Coronary artery (tissue), 2 donors: ENCODE measurements around the gene PSPH.
"Not testable (repeated sequence)": the region's sequence is repeated elsewhere in the genome, so short reads cannot be mapped to it uniquely, and the experiment has no call there.

ENCODE experiments used
- DNase-seq: peaks from one replicate; pipeline ENCODE4 v3.0.0-alpha.2; 2017; ENCODE audit warnings: low spot score
- H3K27ac ChIP-seq, 2 donors: fragments of 200-600 bp; sonication (generic); one replicate each; pipeline ENCODE4 v1.5.1; 2016 to 2019
- H3K4me3 ChIP-seq: fragments of 200-600 bp; sonication (generic); 2 replicates; pipeline ENCODE4 v1.5.1; 2016; ENCODE audit warnings: mild to moderate bottlenecking, moderate library complexity
- TF ChIP-seq, protein P1 (sequence below): fragments of 200-600 bp; sonication (generic); IDR thresholded peaks from one replicate; pipeline ENCODE4 v1.5.1; 2019; ENCODE audit warnings: antibody characterized with exemption

The PSPH gene

DNA sequence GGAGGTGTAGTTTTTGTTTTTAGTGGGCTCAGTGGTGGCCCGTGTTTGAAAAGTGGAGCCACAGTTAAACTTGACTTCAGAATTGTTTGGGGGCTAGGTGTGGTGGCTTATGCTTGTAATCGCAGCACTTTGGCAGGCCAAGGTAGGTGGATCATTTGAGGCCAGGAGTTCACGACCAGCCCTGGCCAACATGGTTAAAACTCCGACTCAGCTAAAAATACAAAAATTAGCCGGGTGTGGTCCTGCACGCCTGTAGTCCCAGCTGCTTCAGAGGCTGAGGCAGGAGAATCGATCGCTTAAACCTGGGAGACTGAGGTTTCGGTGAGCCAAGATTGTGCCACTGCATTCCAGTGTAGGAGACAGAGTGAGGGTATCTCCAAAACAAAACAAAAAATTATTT is 2.1 kb upstream of the PSPH start:
- TF ChIP-seq, protein P1, sequence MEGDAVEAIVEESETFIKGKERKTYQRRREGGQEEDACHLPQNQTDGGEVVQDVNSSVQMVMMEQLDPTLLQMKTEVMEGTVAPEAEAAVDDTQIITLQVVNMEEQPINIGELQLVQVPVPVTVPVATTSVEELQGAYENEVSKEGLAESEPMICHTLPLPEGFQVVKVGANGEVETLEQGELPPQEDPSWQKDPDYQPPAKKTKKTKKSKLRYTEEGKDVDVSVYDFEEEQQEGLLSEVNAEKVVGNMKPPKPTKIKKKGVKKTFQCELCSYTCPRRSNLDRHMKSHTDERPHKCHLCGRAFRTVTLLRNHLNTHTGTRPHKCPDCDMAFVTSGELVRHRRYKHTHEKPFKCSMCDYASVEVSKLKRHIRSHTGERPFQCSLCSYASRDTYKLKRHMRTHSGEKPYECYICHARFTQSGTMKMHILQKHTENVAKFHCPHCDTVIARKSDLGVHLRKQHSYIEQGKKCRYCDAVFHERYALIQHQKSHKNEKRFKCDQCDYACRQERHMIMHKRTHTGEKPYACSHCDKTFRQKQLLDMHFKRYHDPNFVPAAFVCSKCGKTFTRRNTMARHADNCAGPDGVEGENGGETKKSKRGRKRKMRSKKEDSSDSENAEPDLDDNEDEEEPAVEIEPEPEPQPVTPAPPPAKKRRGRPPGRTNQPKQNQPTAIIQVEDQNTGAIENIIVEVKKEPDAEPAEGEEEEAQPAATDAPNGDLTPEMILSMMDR: no peak
- no peak for DNase-seq
- H3K27ac ChIP-seq: no peak overlapping the region
- no peak overlapping the region for H3K4me3 ChIP-seq

DNA sequence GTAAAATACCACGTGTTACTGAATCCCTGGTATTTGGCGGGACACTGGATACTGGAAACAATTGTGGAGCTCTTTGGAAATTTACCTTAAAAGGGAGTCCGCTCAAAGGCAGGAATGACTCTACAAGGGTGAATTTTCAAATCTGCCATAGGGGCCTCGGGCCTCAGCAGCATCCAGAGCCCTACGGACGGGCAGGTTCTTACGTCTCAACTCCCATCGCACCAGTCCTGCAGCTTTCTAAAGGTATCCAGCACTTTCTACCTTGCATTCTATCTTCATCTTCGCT is 248 bp downstream of the PSPH start:
- TF ChIP-seq, protein P1: no peak
- peak overlapping the region; percentile 77 to 82 for H3K27ac ChIP-seq
- no peak for DNase-seq
- peak overlapping the region; percentile 74 for H3K4me3 ChIP-seq

DNA sequence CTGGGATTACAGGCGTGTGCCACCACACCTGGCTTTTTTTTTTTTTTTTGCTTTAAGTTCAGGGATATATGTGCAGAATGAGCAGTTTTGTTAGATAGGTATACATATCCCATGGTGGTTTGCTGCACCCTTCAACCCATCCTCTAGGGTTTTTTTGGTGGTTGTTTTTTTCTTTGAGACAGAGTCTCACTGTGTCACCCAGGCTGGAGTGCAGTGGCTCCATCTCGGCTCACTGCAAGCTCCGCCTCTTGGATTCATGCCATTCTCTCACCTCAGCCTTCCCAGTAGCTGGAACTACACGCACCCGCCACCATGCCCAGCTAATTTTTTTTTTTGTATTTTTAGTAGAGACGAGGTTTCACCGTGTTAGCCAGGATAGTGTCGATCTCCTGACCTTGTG is 2.5 kb downstream of the PSPH start:
- not testable (repeated sequence) for H3K27ac ChIP-seq, DNase-seq, H3K4me3 ChIP-seq

DNA sequence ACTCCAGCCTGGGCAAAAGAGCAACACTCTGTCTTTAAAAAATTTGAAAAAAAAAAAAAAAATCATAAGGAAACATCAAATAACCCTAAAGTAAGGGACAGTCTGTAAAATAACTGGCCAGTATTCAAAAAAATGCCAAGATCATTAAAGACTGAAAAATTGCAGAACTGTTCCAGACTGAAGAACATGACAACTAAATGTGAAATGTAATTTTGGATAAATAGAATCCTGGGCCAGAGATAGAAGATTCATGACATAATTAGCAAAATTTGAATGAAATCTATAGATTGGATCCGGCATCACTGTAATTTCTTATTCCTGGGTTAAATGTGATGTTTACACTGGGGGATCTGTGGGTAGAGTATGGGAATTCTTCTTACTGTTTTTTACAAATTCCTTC is 3.0 kb downstream of the PSPH start:
- TF ChIP-seq, protein P1: no peak
- Histone ChIP-seq H3K4me3 (no peak overlapping the region), H3K27ac (no peak overlapping the region)
- DNase-seq: no peak

DNA sequence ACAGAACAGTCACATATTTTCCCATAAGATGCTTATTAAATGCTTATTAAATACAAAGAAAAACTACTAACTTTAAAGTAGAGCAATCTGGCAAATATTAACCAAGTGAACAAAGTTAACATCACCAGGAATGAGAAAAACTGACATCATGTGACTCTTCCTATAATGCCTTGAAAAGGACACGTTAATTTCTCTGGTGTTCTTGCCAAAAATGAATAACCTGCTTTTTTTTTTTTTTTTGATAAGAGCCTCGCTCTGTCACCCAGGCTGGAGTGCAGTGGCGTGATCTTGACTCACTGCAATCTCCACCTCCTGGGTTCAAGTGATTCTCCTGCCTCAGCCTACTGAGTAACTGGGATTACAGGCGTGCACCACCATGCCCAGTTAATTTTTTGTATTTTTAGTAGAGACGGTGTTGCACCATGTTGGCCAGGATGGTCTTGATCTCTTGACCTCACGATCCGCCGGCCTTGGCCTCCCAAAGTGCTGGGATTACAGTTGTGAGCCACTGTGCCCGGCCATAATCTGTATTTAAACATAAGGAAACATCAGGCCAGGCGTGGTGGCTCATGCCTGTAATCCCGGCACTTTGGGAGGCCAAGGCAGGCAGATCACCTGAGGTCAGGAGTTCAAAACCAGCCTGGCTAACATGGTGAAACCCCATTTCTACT is 3.7 kb downstream of the PSPH start:
- not testable (repeated sequence) for H3K4me3 ChIP-seq, H3K27ac ChIP-seq, DNase-seq

DNA sequence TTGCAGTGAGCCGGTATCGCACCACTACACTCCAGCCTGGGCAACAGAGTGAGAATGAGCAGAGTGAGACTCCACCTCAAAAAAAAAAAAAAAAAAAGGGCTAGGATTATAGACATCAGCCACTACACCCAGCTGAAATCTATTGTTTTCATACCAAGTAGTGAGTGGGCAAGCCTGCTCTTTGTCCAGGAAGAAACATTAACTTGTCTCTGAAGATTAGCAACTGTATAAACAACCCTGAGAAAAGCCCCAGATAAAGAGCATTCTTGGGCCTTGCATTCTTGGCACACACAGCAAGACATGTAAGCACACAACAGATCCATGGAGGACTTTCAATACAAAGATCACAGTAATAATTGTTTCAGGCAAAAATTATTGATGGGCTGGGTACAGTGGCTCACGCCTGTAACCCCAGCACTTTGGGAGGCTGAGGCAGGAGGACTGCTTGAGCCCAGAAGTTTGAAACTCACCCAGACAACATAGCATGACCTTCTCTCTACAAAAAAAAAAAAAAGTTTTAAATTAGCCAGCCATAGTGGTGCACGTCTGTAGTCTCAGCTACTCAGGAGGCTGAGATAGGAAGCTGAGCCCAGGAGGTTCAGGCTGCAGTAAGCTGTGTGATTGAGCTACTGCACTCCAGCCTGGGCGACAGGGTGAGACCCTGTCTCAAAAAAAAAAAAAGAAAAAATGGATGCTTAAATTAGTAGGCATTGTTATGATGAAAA is 4.4 kb downstream of the PSPH start:
- Histone ChIP-seq H3K4me3 (no peak overlapping the region), H3K27ac (peak overlapping the region; percentile 37 to 52)
- DNase-seq: no peak
- TF ChIP-seq, protein P1: no peak

DNA sequence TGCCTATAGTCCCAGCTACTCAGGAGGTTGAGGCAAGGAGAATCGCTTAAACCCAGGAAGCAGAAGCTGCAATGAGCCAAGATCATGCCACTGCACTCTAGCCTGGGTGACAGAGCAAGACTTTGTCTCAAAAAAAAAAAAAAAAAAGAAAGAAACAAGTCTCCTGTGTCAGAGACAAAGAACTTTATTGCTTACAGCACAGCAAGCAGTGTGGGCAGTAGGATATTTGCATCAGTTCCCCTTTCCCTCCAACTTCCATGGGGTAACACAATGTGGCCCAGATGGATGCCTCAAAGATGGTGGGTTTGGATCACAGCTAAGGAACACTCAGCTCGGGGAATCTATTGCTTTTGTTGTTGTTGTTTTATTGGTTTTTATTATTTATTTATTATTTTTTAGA is 5.5 kb downstream of the PSPH start:
- not testable (repeated sequence) for H3K4me3 ChIP-seq, DNase-seq, H3K27ac ChIP-seq

DNA sequence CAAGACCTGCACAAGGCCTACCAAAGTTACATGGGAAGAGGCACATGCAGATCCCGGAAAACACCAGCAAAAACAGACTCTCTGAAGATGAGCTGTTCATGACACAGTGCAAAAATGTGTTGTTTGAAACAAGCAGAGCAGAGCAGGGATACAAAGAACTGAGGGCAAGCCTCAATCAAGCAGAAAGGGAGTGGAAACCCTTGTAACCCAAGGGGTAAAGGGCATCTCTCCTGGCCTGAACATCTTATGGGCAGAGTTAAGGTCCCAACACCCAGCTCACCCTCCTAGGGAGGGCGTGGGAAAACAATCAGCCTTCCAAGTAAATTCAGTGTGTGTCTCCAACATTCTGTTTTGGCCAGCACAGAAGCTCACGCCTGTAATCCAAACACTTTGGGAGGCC is 10.5 kb downstream of the PSPH start:
- H3K27ac ChIP-seq: no peak overlapping the region
- DNase-seq: no peak
- no peak overlapping the region for H3K4me3 ChIP-seq
- TF ChIP-seq, protein P1: no peak
